Fibroblast of lung (primary cell): ENCODE results near the gene KNDC1. TPM values are rescaled to one million over a fixed set of nuclear protein-coding genes. Genes with fewer than 3 reads are reported as not detected.

ENCODE experiments used
- DNase-seq, 2 donors: peaks; one replicate each; pipeline versions ENCODE4 v3.0.0 to v3.0.0-alpha.2; 2010; ENCODE audit warnings: low read depth in 2 of 2
- H2AFZ ChIP-seq: 2 replicates; pipeline ENCODE4 v1.5.1; 2012; ENCODE audit warnings: low read length, control low read depth, inconsistent platforms
- H3K27ac ChIP-seq: 2 replicates; pipeline ENCODE4 v1.5.1; 2011; ENCODE audit warnings: low read length, control low read depth; ENCODE audit not compliant: insufficient read depth
- H3K27me3 ChIP-seq: 2 replicates; pipeline ENCODE4 v1.5.1; 2011; ENCODE audit warnings: mild to moderate bottlenecking, low read length; ENCODE audit not compliant: control insufficient read depth, insufficient read depth
- H3K36me3 ChIP-seq: 2 replicates; pipeline ENCODE4 v1.5.1; 2011; ENCODE audit warnings: low read length; ENCODE audit not compliant: control insufficient read depth, insufficient read depth
- H3K4me1 ChIP-seq: 2 replicates; pipeline ENCODE4 v1.5.1; 2011; ENCODE audit warnings: low read length; ENCODE audit not compliant: control insufficient read depth, insufficient read depth; ENCODE audit errors: extremely low read depth
- H3K4me2 ChIP-seq: 2 replicates; pipeline ENCODE4 v1.5.1; 2011; ENCODE audit warnings: low read length, control low read depth; ENCODE audit not compliant: insufficient read depth; ENCODE audit errors: extremely low read depth
- H3K4me3 ChIP-seq, 4 experiments: fragments of 200-600 bp in 1 of 4; sonication (generic) in 1 of 4; replicated peaks in 1 of 4; 2 replicates each; pipeline ENCODE4 v1.5.1; 2011 to 2016; ENCODE audit warnings: low read length in 4 of 4, low read depth in 3 of 4, mild to moderate bottlenecking in 3 of 4, control low read depth in 2 of 4, inconsistent platforms in 1 of 4, mixed read lengths in 1 of 4; ENCODE audit not compliant: insufficient read depth in 1 of 4; ENCODE audit errors: control extremely low read depth in 1 of 4
- H3K79me2 ChIP-seq: 2 replicates; pipeline ENCODE4 v1.5.1; 2012; ENCODE audit warnings: mild to moderate bottlenecking, low read length, inconsistent platforms; ENCODE audit not compliant: control insufficient read depth, insufficient read depth
- H3K9ac ChIP-seq: 2 replicates; pipeline ENCODE4 v1.5.1; 2011; ENCODE audit warnings: mild to moderate bottlenecking, low read length, control low read depth; ENCODE audit not compliant: insufficient read depth
- H3K9me3 ChIP-seq: 2 replicates; pipeline ENCODE4 v1.5.1; 2012; ENCODE audit warnings: low read depth, low read length; ENCODE audit not compliant: control insufficient read depth, insufficient read depth
- H4K20me1 ChIP-seq: 2 replicates; pipeline ENCODE4 v1.5.1; 2011; ENCODE audit warnings: low read length; ENCODE audit not compliant: control insufficient read depth, insufficient read depth; ENCODE audit errors: extremely low read depth
- EZH2 ChIP-seq: IDR thresholded peaks from 2 replicates; pipeline ENCODE4 v1.5.1; 2012; ENCODE audit warnings: low read length, control low read depth, mild to moderate bottlenecking; ENCODE audit errors: missing control alignments
- polyA plus RNA-seq, 2 donors: library from polyadenylated mRNA; depleted of rRNA in 1 of 2; stranded (reverse) in 1 of 2; unstranded in 1 of 2; fragments of >200 nt; gene quantifications; 2 replicates each; pipeline ENCODE4 v1.2.1, GENCODE V29; 2011 to 2012; ENCODE audit warnings: missing spikeins in 1 of 2
- total RNA-seq: library from RNA; depleted of rRNA; stranded (reverse); fragments of >200 nt; gene quantifications from 2 replicates; pipeline ENCODE4 v1.2.1, GENCODE V29; 2014
- TF ChIP-seq, protein P1 (sequence below), 2 donors: IDR thresholded peaks in 1 of 2; conservative IDR thresholded peaks in 1 of 2; 1 replicate in 1 of 2; 2 replicates in 1 of 2; pipeline ENCODE4 v1.5.1; 2011 to 2012; ENCODE audit warnings: low read length in 2 of 2, control low read depth in 1 of 2, inconsistent platforms in 1 of 2, low read depth in 1 of 2, mild to moderate bottlenecking in 1 of 2

Gene KNDC1
- total and polyA plus RNA-seq, 2 donors (not counting 1 experiment from before 2014, with no cell fraction given), result 0.20 to 0.50 TPM

DNA sequence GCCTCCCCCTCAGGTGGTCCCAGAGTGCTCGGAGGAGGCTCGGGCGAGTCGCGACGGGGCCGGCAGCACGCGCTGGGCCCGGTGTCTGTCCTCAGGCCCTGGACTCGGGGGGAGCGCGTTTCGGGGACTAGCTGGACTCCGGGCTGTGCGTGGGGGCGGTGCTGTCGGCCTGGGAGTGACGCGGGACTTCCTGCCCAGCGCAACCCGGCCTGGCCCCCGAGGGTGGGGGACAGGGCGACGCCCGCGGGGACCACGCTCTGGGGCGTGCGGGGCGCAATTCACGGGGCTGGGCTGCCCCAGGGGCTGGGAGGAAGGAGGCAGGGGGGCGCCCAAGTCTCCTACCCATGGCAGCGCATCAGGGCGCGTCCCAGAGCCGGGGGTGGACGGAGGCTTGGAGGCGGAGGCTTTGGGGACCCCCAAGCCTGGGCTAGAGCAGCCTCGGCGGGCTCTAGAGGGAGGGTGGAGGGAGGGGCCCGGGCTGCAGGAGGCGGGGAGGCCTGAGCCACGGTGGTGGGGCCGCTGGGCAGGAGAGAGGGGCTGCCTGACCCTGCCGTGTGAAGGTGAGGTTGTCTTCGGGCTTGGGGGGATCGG lies 75.3 kb downstream of the KNDC1 start:
- no peaks in the 10 kb centered on the region for H3K79me2 ChIP-seq
- peaks cover 54% of the 10 kb centered on the region for H3K27me3 ChIP-seq
- H2AFZ ChIP-seq, result no peak overlapping the region
- no peaks in the 10 kb centered on the region for H3K4me1 ChIP-seq
- no peaks in the 10 kb centered on the region for H3K36me3 ChIP-seq
- no peak overlapping the region for H3K4me3 ChIP-seq
- no peak for TF ChIP-seq EZH2
- TF ChIP-seq, protein P1, sequence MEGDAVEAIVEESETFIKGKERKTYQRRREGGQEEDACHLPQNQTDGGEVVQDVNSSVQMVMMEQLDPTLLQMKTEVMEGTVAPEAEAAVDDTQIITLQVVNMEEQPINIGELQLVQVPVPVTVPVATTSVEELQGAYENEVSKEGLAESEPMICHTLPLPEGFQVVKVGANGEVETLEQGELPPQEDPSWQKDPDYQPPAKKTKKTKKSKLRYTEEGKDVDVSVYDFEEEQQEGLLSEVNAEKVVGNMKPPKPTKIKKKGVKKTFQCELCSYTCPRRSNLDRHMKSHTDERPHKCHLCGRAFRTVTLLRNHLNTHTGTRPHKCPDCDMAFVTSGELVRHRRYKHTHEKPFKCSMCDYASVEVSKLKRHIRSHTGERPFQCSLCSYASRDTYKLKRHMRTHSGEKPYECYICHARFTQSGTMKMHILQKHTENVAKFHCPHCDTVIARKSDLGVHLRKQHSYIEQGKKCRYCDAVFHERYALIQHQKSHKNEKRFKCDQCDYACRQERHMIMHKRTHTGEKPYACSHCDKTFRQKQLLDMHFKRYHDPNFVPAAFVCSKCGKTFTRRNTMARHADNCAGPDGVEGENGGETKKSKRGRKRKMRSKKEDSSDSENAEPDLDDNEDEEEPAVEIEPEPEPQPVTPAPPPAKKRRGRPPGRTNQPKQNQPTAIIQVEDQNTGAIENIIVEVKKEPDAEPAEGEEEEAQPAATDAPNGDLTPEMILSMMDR (conservative IDR thresholded peaks at IDR 0.05 in 1 of 2, IDR thresholded peaks at IDR 0.05 in 1 of 2; ENCODE audit: low read depth in 1 of 2, low read length in 2 of 2), result no peak
- DNase-seq, result no peak
- H3K9me3 ChIP-seq, result no peaks in the 10 kb centered on the region
- H4K20me1 ChIP-seq, result no peaks in the 10 kb centered on the region
- no peak overlapping the region for H3K9ac ChIP-seq
- no peak overlapping the region for H3K4me2 ChIP-seq
- no peak overlapping the region for H3K27ac ChIP-seq

- Histone ChIP-seq H3K4me3 (no peak overlapping the region), H3K27ac (no peak overlapping the region), H3K9ac (no peak overlapping the region), H3K4me1 (no peaks in the 10 kb centered on the region), H4K20me1 (no peaks in the 10 kb centered on the region), H3K4me2 (no peak overlapping the region), H3K36me3 (no peaks in the 10 kb centered on the region), H3K9me3 (no peaks in the 10 kb centered on the region), H2AFZ (no peak overlapping the region), H3K79me2 (no peaks in the 10 kb centered on the region), H3K27me3 (peaks cover 54% of the 10 kb centered on the region)
- no peak for DNase-seq
- TF ChIP-seq, protein P1 (conservative IDR thresholded peaks at IDR 0.05 in 1 of 2, IDR thresholded peaks at IDR 0.05 in 1 of 2; ENCODE audit: low read depth in 1 of 2, low read length in 2 of 2), result no peak
- TF ChIP-seq EZH2, result peak; percentile 87
These were observed 75.9 kb downstream of the KNDC1 start for GRCh38 chr10:133235932-133236331.

- H3K27me3 ChIP-seq, result peaks cover 49% of the 10 kb centered on the region
- no peak overlapping the region for H3K27ac ChIP-seq
- no peak overlapping the region for H2AFZ ChIP-seq
- no peaks in the 10 kb centered on the region for H3K79me2 ChIP-seq
- H3K4me1 ChIP-seq, result no peaks in the 10 kb centered on the region
- H3K4me2 ChIP-seq, result no peak overlapping the region
- no peaks in the 10 kb centered on the region for H3K9me3 ChIP-seq
- H3K36me3 ChIP-seq, result no peaks in the 10 kb centered on the region
- DNase-seq, result no peak
- no peak overlapping the region for H3K4me3 ChIP-seq
- TF ChIP-seq, protein P1 (conservative IDR thresholded peaks at IDR 0.05 in 1 of 2, IDR thresholded peaks at IDR 0.05 in 1 of 2; ENCODE audit: low read depth in 1 of 2, low read length in 2 of 2), result no peak
- peak; percentile 96 for TF ChIP-seq EZH2
- H4K20me1 ChIP-seq, result no peaks in the 10 kb centered on the region
- no peak overlapping the region for H3K9ac ChIP-seq
These were observed 76.6 kb downstream of the KNDC1 start for GRCh38 chr10:133236401-133237240.
